Naive B cell (primary cell): ENCODE results near the gene REXO1. TPM values are rescaled to one million over a fixed set of nuclear protein-coding genes. Genes with fewer than 3 reads are reported as not detected.

ENCODE experiments used
- ATAC-seq, 2 donors: fragments of 150-1000 bp; cut with Tn5 transposase; 2 replicates each; pipeline ENCODE4 v1.10.0; 2021; ENCODE audit warnings: low read depth in 2 of 2, mild to moderate bottlenecking in 2 of 2, moderate library complexity in 2 of 2
- DNase-seq: peaks from one replicate; pipeline ENCODE4 v3.0.0; 2022
- H3K27ac Mint-ChIP-seq, 6 donors: one replicate each; pipeline ENCODE4 v1.8.0; 2020 to 2022; ENCODE audit warnings: mild to moderate bottlenecking in 6 of 6, mixed read lengths in 6 of 6, moderate library complexity in 5 of 6, inconsistent platforms in 2 of 6
- H3K27me3 Mint-ChIP-seq, 3 donors: one replicate each; pipeline ENCODE4 v1.8.0; 2021 to 2022; ENCODE audit warnings: mixed read lengths in 3 of 3, mild to moderate bottlenecking in 1 of 3
- H3K36me3 Mint-ChIP-seq, 2 donors: one replicate each; pipeline ENCODE4 v1.8.0; 2020 to 2022; ENCODE audit warnings: mixed read lengths in 2 of 2, inconsistent platforms in 1 of 2, mild to moderate bottlenecking in 1 of 2
- H3K4me1 Mint-ChIP-seq, 3 donors: one replicate each; pipeline ENCODE4 v1.8.0; 2020 to 2022; ENCODE audit warnings: mixed read lengths in 3 of 3, inconsistent platforms in 1 of 3, mild to moderate bottlenecking in 1 of 3, moderate library complexity in 1 of 3
- H3K4me3 Mint-ChIP-seq, 8 donors: one replicate each; pipeline ENCODE4 v1.8.0; 2020 to 2022; ENCODE audit warnings: mild to moderate bottlenecking in 8 of 8, mixed read lengths in 8 of 8, moderate library complexity in 8 of 8, inconsistent platforms in 2 of 8
- H3K9me3 Mint-ChIP-seq, 7 donors: one replicate each; pipeline ENCODE4 v1.8.0; 2020 to 2022; ENCODE audit warnings: mixed read lengths in 7 of 7, mild to moderate bottlenecking in 5 of 7, inconsistent platforms in 2 of 7, moderate library complexity in 1 of 7
- polyA plus RNA-seq, 6 donors: library from polyadenylated mRNA; unstranded; fragments of 300-500 nt; fragmentation: Illumina TruSeq; gene quantifications; one replicate each; pipeline ENCODE4 v1.2.3, GENCODE V29; 2021; ENCODE audit warnings: low read depth in 6 of 6

REXO1 gene
- polyA plus RNA-seq, 6 donors from 2014 or later = 0.96 to 18.1 (median 5.2) TPM

DNA sequence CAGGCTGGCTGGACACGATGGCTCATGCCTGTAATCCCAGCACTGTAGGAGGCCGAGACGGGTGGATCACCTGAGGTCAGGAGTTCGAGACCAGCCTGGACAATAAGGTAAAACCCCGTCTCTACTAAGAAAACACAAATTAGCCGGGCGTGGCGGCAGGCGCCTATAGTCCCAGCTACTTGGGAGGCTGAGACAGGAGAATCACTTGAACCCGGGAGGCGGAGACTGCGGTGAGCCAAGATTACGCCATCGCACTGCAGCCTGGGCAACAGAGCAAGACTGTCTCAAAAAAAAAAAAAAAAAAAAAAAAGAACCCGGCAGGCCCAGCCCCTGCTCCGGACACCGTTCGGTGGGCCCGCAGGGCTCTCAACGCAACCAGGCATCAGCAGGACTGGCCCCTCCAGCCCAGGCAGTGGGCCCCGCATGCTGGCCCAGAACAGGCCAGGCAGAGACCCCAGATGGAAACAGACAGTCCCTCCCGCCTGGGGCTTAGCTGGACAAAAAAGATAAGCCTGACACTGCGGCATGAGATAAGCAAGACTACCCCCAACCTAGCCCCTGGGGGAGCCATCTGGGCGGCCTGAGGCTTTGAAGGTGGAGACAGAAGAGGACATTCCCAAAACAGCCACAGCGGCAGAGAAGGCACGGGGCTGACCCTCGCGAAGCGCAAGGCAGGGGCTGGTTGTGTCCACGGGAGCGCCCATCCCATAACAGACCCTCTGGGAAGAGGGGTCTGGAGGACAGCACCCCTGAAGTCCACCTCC lies 11.6 kb downstream of the REXO1 start:
- Mint-ChIP-seq H3K9me3 (no peaks in the 10 kb centered on the region), H3K36me3 (no peaks in the 10 kb centered on the region), H3K4me1 (peaks cover 29 to 42% (median 37%) of the 10 kb centered on the region in 3 donors), H3K27me3 (no peaks in the 10 kb centered on the region), H3K27ac (no peak overlapping the region), H3K4me3 (no peak overlapping the region)
- ATAC-seq = no peak
- DNase-seq = no peak

DNA sequence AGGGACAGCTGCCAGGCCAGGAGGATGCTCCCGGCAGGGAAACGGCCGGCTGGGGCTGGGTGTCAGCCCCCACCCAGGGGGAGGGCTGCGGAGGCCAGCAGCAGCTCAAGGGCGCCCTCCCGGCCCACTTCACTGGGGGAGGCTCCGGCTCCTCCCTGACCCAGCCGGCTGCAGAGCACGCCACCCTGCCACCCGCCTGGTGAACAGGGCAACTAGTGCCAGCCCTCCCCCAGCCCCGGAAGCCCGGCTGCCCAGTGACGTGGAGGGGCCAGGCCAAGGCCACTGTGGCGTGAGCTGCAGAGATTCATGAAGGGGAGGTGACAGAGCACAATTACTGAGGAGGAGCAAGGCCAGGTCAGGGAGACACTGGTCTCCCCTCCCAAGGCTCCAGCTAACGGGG lies 14.7 kb downstream of the REXO1 start:
- DNase-seq = no peak
- no peaks in the 10 kb centered on the region for H3K9me3 Mint-ChIP-seq
- H3K4me1 Mint-ChIP-seq = peaks cover 7 to 31% (median 20%) of the 10 kb centered on the region in 3 donors
- ATAC-seq = no peak
- no peak overlapping the region for H3K4me3 Mint-ChIP-seq
- no peak overlapping the region for H3K27ac Mint-ChIP-seq
- H3K27me3 Mint-ChIP-seq = no peaks in the 10 kb centered on the region
- no peaks in the 10 kb centered on the region for H3K36me3 Mint-ChIP-seq

DNA sequence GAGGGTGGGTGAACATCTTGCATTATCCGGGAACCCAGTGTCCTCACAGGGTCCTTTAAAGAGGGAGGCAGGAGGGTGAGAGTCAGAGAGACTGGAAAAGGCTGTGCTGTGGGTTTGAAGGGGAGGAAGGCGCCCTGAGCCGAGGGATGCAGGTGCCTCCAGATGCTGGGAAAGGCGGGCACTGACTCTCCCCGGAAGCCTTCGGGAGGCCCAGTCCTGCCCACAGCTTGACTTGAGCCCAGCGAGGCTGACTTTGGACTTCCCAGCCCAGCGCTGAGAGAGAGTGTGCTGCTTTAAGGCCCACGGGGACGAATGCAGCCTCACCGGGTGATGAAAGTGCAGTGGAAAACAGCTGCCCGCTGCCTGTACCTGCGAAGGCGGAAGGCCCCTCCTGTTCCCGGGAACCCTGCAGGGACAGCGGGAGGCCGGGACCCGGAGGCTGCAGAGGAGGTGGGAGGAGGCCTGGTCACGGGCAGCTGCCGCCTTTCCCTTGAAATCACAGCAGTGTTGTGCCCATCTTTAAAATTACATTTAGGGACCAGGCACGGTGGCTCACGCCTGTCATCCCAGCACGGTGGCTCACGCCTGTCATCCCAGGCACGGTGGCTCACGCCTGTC lies 16.1 kb downstream of the REXO1 start:
- ATAC-seq (no peak), DNase-seq (no peak)
- no peaks in the 10 kb centered on the region for H3K27me3 Mint-ChIP-seq
- H3K4me1 Mint-ChIP-seq = peaks cover 7 to 27% (median 11%) of the 10 kb centered on the region in 3 donors
- no peaks in the 10 kb centered on the region for H3K36me3 Mint-ChIP-seq
- peak overlapping the region in 1 of 6 donors; percentile 62 for H3K27ac Mint-ChIP-seq
- peak overlapping the region in 2 of 8 donors; percentile 23 to 29 for H3K4me3 Mint-ChIP-seq
- no peaks in the 10 kb centered on the region for H3K9me3 Mint-ChIP-seq

DNA sequence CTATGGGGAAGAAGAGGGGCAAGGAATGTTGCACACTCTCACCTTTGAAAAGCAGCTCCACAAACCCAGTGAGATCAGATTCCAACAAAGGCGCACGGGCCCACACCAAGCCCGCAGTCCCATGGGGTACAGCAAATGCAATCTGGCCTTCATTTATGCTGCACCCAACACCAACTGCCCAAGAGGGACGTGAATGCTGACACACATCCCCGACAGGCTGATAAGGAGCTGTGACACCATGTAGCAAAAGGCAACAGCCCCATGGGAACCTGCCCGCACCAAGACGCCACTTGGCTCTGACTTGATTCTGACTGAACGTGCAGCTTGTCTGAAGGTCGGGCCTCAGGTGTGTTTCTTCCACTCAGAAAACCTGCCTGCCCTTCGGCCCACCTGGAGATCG lies 17.3 kb downstream of the REXO1 start:
- Mint-ChIP-seq H3K27me3 (no peaks in the 10 kb centered on the region), H3K27ac (no peak overlapping the region), H3K4me3 (no peak overlapping the region), H3K36me3 (peaks cover 0 to 2% of the 10 kb centered on the region in 2 donors), H3K4me1 (peaks cover 6 to 28% (median 11%) of the 10 kb centered on the region in 3 donors), H3K9me3 (no peaks in the 10 kb centered on the region)
- no peak for ATAC-seq
- DNase-seq = no peak

DNA sequence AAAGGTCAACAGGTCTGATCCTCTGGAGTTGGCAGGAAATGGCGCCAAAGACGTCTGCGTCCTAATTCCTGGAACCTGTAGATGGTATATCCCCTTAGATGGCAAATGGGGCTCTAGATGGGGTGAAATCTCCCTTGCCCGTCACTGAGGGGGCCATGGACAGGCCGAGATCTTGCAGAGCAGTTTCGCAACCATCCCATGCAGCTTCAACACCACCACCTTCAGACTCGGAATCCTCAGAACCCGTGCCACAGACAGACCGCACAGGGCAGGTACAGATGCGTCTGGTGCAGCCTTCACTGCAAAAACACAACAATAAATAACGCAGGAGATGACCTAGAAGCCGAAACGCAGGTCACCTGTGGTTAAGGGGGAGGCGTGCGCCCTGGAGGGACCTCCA lies 17.7 kb downstream of the REXO1 start:
- Mint-ChIP-seq H3K36me3 (peaks cover 0 to 5% of the 10 kb centered on the region in 2 donors), H3K4me3 (no peak overlapping the region), H3K27ac (no peak overlapping the region), H3K4me1 (peaks cover 6 to 28% (median 10%) of the 10 kb centered on the region in 3 donors), H3K27me3 (no peaks in the 10 kb centered on the region), H3K9me3 (no peaks in the 10 kb centered on the region)
- ATAC-seq (no peak), DNase-seq (no peak)

DNA sequence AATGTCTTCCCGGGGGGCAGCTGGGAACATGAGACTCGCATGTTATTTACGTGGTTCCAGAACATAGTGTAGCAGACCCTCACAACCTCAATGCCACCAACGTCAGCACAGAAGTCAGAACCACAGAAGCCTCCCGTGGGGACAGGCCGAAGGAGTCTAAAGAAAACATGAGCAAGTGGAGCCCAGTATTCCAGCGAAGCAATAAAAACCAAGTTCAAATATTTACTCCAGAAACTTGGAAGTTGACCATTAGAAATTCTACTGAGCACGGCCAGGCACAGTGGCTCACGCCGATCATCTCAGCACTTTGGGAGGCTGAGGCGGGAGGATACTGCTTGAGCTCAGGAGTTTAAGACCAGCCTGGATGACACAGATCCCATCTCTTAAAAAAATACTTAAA lies 18.3 kb downstream of the REXO1 start:
- Mint-ChIP-seq H3K4me3 (no peak overlapping the region), H3K27ac (peak overlapping the region in 1 of 6 donors; percentile 69), H3K9me3 (no peaks in the 10 kb centered on the region), H3K27me3 (no peaks in the 10 kb centered on the region), H3K36me3 (peaks cover 0 to 5% of the 10 kb centered on the region in 2 donors), H3K4me1 (peaks cover 6 to 28% (median 7%) of the 10 kb centered on the region in 3 donors)
- ATAC-seq (no peak), DNase-seq (no peak)

DNA sequence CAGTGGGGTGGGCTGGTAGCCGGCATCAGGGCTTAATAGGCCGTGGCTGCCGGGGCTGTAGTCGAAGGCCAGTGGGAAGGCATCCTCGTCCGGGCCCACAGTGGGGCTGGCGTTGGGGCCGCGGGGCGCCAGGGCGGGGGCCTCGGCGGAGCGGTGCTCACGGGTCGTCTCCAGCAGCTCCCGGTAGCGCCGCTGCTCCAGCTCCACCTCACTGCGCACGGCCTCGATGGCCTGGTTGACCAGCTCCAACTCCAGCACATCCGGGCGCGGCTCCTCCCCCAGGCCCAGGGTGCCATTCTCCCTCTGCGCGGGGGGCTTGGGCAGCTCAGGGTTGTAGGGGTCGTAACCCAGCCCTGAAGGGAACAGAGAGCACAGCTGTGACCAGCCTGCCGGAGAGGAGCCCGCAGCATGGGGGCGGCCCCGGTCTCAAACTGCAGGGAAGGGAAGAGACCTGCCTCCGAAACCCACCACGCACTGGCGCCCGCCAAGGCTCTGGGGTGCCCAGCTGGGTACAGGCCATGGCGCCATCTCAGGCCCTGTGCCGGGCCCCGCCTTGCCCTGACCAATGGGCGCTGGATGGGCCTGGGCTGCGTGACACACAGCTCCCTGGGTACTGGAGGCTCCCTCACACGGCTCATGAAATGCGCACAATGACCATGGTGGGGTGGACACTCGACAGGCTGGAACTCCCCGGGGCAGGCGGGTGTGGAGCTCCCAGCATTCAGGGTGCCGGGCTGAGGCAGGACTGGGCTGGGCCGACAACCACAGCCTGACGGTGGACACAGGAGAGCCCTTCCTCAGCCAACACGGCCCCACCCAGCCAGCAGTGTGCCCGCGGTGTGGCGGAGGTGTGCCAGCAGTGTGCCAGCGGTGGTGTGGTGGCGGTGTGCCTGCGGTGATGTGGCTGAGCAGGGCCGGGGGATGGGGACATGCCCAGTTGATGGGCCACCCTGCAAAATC lies 19.7 kb downstream of the REXO1 start:
- ATAC-seq (no peak), DNase-seq (no peak)
- Mint-ChIP-seq H3K36me3 (peaks cover 0 to 5% of the 10 kb centered on the region in 2 donors), H3K4me3 (no peak overlapping the region), H3K9me3 (no peaks in the 10 kb centered on the region), H3K4me1 (peaks cover 6 to 21% (median 7%) of the 10 kb centered on the region in 3 donors), H3K27me3 (no peaks in the 10 kb centered on the region), H3K27ac (peak overlapping the region in 1 of 6 donors; percentile 45)

DNA sequence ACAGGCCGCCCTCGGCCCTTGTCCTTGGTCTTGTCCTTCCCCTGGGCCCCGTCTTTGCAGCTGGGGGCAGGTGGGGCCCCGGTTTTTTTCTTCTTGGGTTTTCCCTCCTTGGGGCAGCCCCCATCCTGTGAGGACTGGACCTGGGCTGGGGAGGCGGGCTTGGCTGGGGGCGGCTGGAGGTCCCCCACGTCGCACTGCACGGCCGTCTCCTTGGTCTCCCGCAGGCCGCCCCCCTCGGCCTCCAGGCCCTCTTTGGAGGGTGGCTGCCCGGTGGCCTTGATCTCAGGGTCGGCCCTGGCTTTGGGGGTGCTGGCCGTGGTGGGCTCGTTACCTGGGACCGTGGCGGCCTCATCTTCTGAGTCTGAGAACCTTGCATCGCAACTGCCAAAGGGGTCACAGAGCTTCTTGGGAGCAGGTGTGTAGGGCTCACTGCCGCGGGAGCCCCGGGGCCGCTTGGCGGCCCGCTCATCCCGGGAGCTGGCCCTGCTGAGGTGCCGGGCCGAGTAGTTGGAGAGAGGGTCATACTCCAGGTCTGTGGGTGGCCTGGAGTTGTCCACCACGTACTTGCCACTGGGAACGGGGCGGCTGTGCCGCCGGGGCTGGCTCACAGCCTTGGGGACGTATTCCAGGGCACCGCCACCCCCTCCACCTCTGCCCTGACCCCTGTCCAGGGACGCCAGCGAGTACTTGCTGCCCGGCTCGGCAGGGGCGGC lies 20.6 kb downstream of the REXO1 start:
- peaks cover 5 to 16% (median 6%) of the 10 kb centered on the region in 3 donors for H3K4me1 Mint-ChIP-seq
- no peaks in the 10 kb centered on the region for H3K9me3 Mint-ChIP-seq
- peaks cover 0 to 5% of the 10 kb centered on the region in 2 donors for H3K36me3 Mint-ChIP-seq
- no peaks in the 10 kb centered on the region for H3K27me3 Mint-ChIP-seq
- ATAC-seq (no peak), DNase-seq (no peak)
- no peak overlapping the region for H3K27ac Mint-ChIP-seq
- no peak overlapping the region for H3K4me3 Mint-ChIP-seq

DNA sequence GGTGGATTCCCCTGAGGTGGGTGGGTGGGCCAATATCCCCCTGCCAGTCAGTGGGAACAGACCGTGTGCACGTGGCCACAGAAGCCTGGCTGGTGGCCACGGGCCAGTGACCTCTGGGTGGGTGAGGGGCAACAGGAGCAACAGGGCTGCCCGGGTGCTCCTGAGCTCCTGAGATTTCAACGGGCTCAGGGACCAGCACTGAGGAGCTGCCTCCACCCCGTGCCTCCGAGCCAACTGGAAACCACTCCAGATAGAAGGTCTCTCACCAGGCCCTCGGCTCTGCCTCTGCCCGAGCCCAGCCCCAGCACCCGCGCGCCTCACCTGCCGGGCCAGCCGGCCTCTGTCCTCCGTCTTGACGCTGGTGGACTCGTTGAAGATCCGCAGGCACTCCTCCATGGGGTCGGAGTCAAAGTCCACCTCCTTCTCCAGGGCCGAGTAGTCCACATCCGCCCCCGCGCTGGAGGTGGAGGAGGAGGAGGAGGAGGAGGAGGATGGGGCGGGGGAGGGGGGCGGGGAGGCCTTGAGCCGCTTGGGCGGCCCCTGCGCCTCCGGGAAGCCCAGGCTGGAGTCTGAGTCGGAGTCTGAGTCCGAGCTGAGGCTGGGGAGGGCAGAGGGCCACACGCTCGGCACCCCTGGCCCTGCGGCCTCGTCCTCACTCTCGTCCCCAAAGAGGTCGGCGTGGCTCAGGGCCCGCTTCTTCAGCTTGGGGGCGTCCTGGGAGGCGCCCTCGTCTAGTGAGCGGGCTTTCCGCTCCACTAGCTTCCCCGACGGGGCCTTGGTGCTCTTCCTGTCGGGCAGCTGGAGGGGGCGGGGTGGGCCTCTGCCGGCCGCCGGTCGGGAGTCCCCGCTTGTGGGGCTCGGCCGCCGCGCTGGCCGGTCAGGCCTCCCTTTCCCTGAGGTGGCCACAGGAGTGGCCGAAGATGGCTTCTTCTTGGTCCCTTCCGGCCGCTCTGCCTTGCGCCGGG lies 21.4 kb downstream of the REXO1 start:
- ATAC-seq = peak in 1 of 2 donors; percentile 2
- peaks cover 5 to 13% (median 6%) of the 10 kb centered on the region in 3 donors for H3K4me1 Mint-ChIP-seq
- no peak for DNase-seq
- H3K4me3 Mint-ChIP-seq = no peak overlapping the region
- H3K9me3 Mint-ChIP-seq = no peaks in the 10 kb centered on the region
- no peaks in the 10 kb centered on the region for H3K27me3 Mint-ChIP-seq
- no peak overlapping the region for H3K27ac Mint-ChIP-seq
- H3K36me3 Mint-ChIP-seq = peaks cover 0 to 5% of the 10 kb centered on the region in 2 donors

DNA sequence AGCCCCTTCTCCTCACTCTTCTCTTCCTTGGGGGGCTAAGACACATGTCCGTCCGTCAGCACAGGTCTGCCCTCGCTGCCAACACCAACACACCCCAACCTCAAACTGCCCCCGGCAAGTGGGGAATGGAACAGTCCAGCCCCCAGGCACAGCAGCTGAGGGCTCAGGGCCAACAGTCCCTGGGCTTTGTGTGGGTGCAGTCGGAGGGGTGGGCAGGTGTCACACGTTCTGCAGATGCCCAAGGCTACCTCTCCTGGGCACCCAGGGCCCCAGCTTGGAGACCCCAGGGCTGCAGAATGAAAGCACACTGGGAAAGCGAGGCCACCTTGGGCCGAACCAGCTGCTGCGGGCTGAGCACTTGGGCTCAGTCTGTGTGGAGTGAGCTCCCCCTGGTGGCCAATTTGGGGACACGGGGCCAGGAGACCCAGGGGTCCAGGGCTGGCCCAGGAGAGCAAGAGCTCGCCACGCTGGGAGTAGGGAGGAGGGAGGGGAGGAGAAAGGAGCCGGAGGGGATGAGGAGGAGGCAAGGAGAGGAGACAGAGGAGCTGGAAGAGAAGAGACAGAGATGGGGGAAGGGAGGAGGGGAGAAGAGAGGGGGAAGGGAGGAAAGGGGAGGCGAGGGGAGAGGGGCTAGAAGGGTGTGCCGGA lies 22.2 kb downstream of the REXO1 start:
- peaks cover 5 to 9% (median 6%) of the 10 kb centered on the region in 3 donors for H3K4me1 Mint-ChIP-seq
- no peaks in the 10 kb centered on the region for H3K27me3 Mint-ChIP-seq
- DNase-seq = peak; percentile 73
- no peak overlapping the region for H3K4me3 Mint-ChIP-seq
- H3K27ac Mint-ChIP-seq = peak overlapping the region in 1 of 6 donors; percentile 19
- peak; percentile 85 to 91 for ATAC-seq
- H3K36me3 Mint-ChIP-seq = peaks cover 0 to 5% of the 10 kb centered on the region in 2 donors
- no peaks in the 10 kb centered on the region for H3K9me3 Mint-ChIP-seq

DNA sequence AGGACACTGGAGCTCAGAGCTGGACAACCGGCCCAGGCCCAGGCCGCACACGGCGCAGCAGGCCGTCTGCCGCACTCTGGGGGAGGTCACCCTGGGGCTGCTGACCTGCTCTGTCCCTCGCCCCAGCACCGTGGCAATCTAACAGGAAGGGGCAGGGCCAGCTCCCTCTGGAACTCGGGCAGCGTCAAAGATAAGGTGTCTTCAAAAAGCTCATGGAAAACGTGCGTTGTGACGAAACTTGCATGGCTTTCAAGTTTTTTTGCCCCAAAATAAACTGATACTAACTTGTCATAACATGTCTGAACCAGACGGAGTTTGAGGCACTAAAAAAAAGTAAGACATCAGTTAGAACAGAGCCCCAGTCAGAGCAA lies 24.0 kb downstream of the REXO1 start:
- Mint-ChIP-seq H3K27ac (no peak overlapping the region), H3K4me1 (peaks cover 5 to 12% (median 9%) of the 10 kb centered on the region in 3 donors), H3K9me3 (no peaks in the 10 kb centered on the region), H3K4me3 (no peak overlapping the region), H3K36me3 (peaks cover 0 to 11% of the 10 kb centered on the region in 2 donors), H3K27me3 (no peaks in the 10 kb centered on the region)
- ATAC-seq (no peak), DNase-seq (no peak)
